ENCODE measurements around the gene RBM12.

The RBM12 gene

GRCh38 chr20:35698298-35699126 lies 33.8 kb upstream of the RBM12 start:
- Histone ChIP-seq H4K20me1 (ENCODE audit: insufficient read depth, low read length) (peaks cover 17% of the 10 kb centered on the region), H3K36me3 (ENCODE audit: insufficient read depth, low read length) (peaks cover 48% of the 10 kb centered on the region), H3K9me3 (ENCODE audit: insufficient read depth, low read length, severe bottlenecking) (no peaks in the 10 kb centered on the region), H3K4me3 (ENCODE audit: low read depth in 1 of 2, low read length in 2 of 2) (peak overlapping the region; percentile 93 to 94), H3K27me3 (ENCODE audit: insufficient read depth, low read length, poor library complexity) (no peaks in the 10 kb centered on the region), H2AFZ (ENCODE audit: low read depth, low read length) (peak overlapping the region; percentile 98), H3K27ac (ENCODE audit: low read length) (peak overlapping the region; percentile 85), H3K4me1 (ENCODE audit: insufficient read depth, low read length) (peaks cover 47% of the 10 kb centered on the region), H3K79me2 (ENCODE audit: insufficient read depth, low read length) (peaks cover 50% of the 10 kb centered on the region), H3K4me2 (ENCODE audit: insufficient read depth, low read length) (peak overlapping the region; percentile 83), H3K9ac (ENCODE audit: low read depth, low read length) (peak overlapping the region; percentile 90)
- ATAC-seq (ENCODE audit: insufficient read depth, low read depth) (peak; percentile 34), DNase-seq (no peak)
- TF ChIP-seq CTCF (IDR thresholded peaks at IDR 0.05; ENCODE audit: borderline replicate concordance, extremely low read depth, low read length, poor library complexity, severe bottlenecking), result no peak
- TF ChIP-seq EZH2 (IDR thresholded peaks at IDR 0.05; ENCODE audit: borderline replicate concordance, low read depth, low read length, severe bottlenecking), result no peak

- peak overlapping the region; percentile 98 for H2AFZ ChIP-seq (ENCODE audit: low read depth, low read length)
- peak overlapping the region; percentile 83 for H3K4me2 ChIP-seq (ENCODE audit: insufficient read depth, low read length)
- H3K27me3 ChIP-seq (ENCODE audit: insufficient read depth, low read length, poor library complexity), result no peaks in the 10 kb centered on the region
- H3K79me2 ChIP-seq (ENCODE audit: insufficient read depth, low read length), result peaks cover 50% of the 10 kb centered on the region
- H3K4me1 ChIP-seq (ENCODE audit: insufficient read depth, low read length), result peaks cover 47% of the 10 kb centered on the region
- H3K36me3 ChIP-seq (ENCODE audit: insufficient read depth, low read length), result peaks cover 43% of the 10 kb centered on the region
- TF ChIP-seq CTCF (IDR thresholded peaks at IDR 0.05; ENCODE audit: borderline replicate concordance, extremely low read depth, low read length, poor library complexity, severe bottlenecking), result no peak
- no peak for TF ChIP-seq EZH2 (IDR thresholded peaks at IDR 0.05; ENCODE audit: borderline replicate concordance, low read depth, low read length, severe bottlenecking)
- peaks cover 16% of the 10 kb centered on the region for H4K20me1 ChIP-seq (ENCODE audit: insufficient read depth, low read length)
- H3K9ac ChIP-seq (ENCODE audit: low read depth, low read length), result peak overlapping the region; percentile 90
- no peaks in the 10 kb centered on the region for H3K9me3 ChIP-seq (ENCODE audit: insufficient read depth, low read length, severe bottlenecking)
- H3K27ac ChIP-seq (ENCODE audit: low read length), result peak overlapping the region; percentile 85; the same call in 1 of the 2 replicates
- ATAC-seq (ENCODE audit: insufficient read depth, low read depth), result no peak
- peak overlapping the region; percentile 93 to 94 for H3K4me3 ChIP-seq (ENCODE audit: low read depth in 1 of 2, low read length in 2 of 2)
- no peak for DNase-seq
Measured at GRCh38 chr20:35697696-35698297, 33.1 kb upstream of the RBM12 start.

GRCh38 chr20:35695978-35696377 lies 31.3 kb upstream of the RBM12 start:
- H3K9me3 ChIP-seq (ENCODE audit: insufficient read depth, low read length, severe bottlenecking), result no peaks in the 10 kb centered on the region
- H2AFZ ChIP-seq (ENCODE audit: low read depth, low read length), result no peak overlapping the region
- ATAC-seq (ENCODE audit: insufficient read depth, low read depth), result no peak
- H3K4me3 ChIP-seq (ENCODE audit: low read depth in 1 of 2, low read length in 2 of 2), result no peak overlapping the region
- DNase-seq, result no peak
- no peak overlapping the region for H3K4me2 ChIP-seq (ENCODE audit: insufficient read depth, low read length)
- H3K36me3 ChIP-seq (ENCODE audit: insufficient read depth, low read length), result peaks cover 34% of the 10 kb centered on the region
- peaks cover 31% of the 10 kb centered on the region for H3K4me1 ChIP-seq (ENCODE audit: insufficient read depth, low read length)
- peaks cover 41% of the 10 kb centered on the region for H3K79me2 ChIP-seq (ENCODE audit: insufficient read depth, low read length)
- H3K9ac ChIP-seq (ENCODE audit: low read depth, low read length), result no peak overlapping the region
- no peak for TF ChIP-seq EZH2 (IDR thresholded peaks at IDR 0.05; ENCODE audit: borderline replicate concordance, low read depth, low read length, severe bottlenecking)
- TF ChIP-seq CTCF (IDR thresholded peaks at IDR 0.05; ENCODE audit: borderline replicate concordance, extremely low read depth, low read length, poor library complexity, severe bottlenecking), result no peak
- H4K20me1 ChIP-seq (ENCODE audit: insufficient read depth, low read length), result peaks cover 7% of the 10 kb centered on the region; the same call in 1 of the 2 replicates
- H3K27ac ChIP-seq (ENCODE audit: low read length), result no peak overlapping the region
- H3K27me3 ChIP-seq (ENCODE audit: insufficient read depth, low read length, poor library complexity), result no peaks in the 10 kb centered on the region
